Activated T-cell treated with anti-CD3 and anti-CD28 coated beads for 48 hours (primary cell): ENCODE data around the gene CIB2.

Experiments used
- DNase-seq: peaks from one replicate; pipeline ENCODE4 v3.0.0-alpha.2; 2020; ENCODE audit warnings: low read depth

CIB2 gene

GRCh38 chr15:78065973-78066946 is 65.0 kb downstream of the CIB2 start:
- DNase-seq, result no peak

- DNase-seq, result no peak
These were observed 65.9 kb downstream of the CIB2 start for GRCh38 chr15:78065284-78065872.

GRCh38 chr15:78064544-78064943 is 66.7 kb downstream of the CIB2 start:
- no peak for DNase-seq

GRCh38 chr15:78063970-78064385 is 67.3 kb downstream of the CIB2 start:
- no peak for DNase-seq

- DNase-seq, result no peak
These were observed 68.0 kb downstream of the CIB2 start for GRCh38 chr15:78063217-78063616.

GRCh38 chr15:78061963-78062427 is 69.2 kb downstream of the CIB2 start:
- DNase-seq, result no peak

- DNase-seq, result no peak
These were observed 71.0 kb downstream of the CIB2 start for GRCh38 chr15:78060232-78060631.

- no peak for DNase-seq
These were observed 72.0 kb downstream of the CIB2 start for GRCh38 chr15:78059110-78059839.

- no peak for DNase-seq
These were observed 72.8 kb downstream of the CIB2 start for GRCh38 chr15:78058401-78058935.

GRCh38 chr15:78057803-78058202 is 73.4 kb downstream of the CIB2 start:
- no peak for DNase-seq

GRCh38 chr15:78056714-78057269 is 74.5 kb downstream of the CIB2 start:
- DNase-seq, result no peak

- DNase-seq, result no peak
These were observed 75.1 kb downstream of the CIB2 start for GRCh38 chr15:78055919-78056713.

- DNase-seq, result no peak
These were observed 76.3 kb downstream of the CIB2 start for GRCh38 chr15:78054966-78055365.
